Mammary epithelial cell (primary cell): ENCODE measurements around the gene IGSF22.

ENCODE experiments used
- EZH2 ChIP-seq: IDR thresholded peaks from 2 replicates; pipeline ENCODE4 v1.6.1; 2012; ENCODE audit warnings: low read length, inconsistent platforms, borderline replicate concordance
- TF ChIP-seq, protein P1 (sequence below), 2 donors: IDR thresholded peaks in 1 of 2; conservative IDR thresholded peaks in 1 of 2; 2 replicates each; pipeline ENCODE4 v1.5.1; 2011 to 2012; ENCODE audit warnings: inconsistent platforms in 2 of 2, low read length in 2 of 2, mild to moderate bottlenecking in 2 of 2, control low read depth in 1 of 2, low read depth in 1 of 2; ENCODE audit not compliant: insufficient read depth in 1 of 2; ENCODE audit errors: extremely low read depth in 1 of 2

DNA sequence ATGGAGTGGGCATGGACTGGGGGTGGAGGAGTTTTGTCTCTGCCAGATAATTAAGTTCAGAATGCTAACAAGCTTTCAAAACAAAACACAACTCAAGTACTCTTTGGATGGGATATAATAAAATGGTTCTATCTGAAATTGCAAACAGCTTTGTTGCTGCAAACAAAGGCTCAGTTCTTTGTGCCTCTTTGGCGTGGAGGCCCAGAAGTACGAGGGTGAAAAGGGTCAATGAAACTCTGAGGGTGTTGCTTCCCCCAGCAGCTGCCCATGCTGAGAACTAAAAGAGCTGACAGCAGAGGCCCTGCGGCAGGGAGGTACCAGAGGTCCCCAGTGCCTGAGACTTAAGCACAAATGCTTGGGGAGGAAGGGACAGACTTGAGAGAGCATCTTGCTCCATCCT lies 26.5 kb upstream of the IGSF22 start:
- TF ChIP-seq, protein P1, sequence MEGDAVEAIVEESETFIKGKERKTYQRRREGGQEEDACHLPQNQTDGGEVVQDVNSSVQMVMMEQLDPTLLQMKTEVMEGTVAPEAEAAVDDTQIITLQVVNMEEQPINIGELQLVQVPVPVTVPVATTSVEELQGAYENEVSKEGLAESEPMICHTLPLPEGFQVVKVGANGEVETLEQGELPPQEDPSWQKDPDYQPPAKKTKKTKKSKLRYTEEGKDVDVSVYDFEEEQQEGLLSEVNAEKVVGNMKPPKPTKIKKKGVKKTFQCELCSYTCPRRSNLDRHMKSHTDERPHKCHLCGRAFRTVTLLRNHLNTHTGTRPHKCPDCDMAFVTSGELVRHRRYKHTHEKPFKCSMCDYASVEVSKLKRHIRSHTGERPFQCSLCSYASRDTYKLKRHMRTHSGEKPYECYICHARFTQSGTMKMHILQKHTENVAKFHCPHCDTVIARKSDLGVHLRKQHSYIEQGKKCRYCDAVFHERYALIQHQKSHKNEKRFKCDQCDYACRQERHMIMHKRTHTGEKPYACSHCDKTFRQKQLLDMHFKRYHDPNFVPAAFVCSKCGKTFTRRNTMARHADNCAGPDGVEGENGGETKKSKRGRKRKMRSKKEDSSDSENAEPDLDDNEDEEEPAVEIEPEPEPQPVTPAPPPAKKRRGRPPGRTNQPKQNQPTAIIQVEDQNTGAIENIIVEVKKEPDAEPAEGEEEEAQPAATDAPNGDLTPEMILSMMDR (conservative IDR thresholded peaks at IDR 0.05 in 1 of 2, IDR thresholded peaks at IDR 0.05 in 1 of 2; ENCODE audit: extremely low read depth in 1 of 2, insufficient read depth in 1 of 2, low read depth in 1 of 2, low read length in 2 of 2) = no peak
- TF ChIP-seq EZH2 = no peak
